Daoy (cell line): ENCODE data around the gene RILPL1. TPM values are rescaled to one million over a fixed set of nuclear protein-coding genes. Genes with fewer than 3 reads are reported as not detected.
"Not testable (repeated sequence)": the region's sequence is repeated elsewhere in the genome, so short reads cannot be mapped to it uniquely, and the experiment has no call there.

ENCODE experiments used
- DNase-seq: peaks from one replicate; pipeline ENCODE4 v3.0.0-alpha.2; 2015; ENCODE audit warnings: low read depth
- total RNA-seq: library from RNA; depleted of rRNA; stranded (reverse); fragments of >200 nt; shearing (Covaris generic); gene quantifications from 2 replicates; pipeline ENCODE4 v1.2.3, GENCODE V29; 2014

Gene RILPL1
- total RNA-seq, 1 experiment from 2014 or later = 8.1 TPM

DNA sequence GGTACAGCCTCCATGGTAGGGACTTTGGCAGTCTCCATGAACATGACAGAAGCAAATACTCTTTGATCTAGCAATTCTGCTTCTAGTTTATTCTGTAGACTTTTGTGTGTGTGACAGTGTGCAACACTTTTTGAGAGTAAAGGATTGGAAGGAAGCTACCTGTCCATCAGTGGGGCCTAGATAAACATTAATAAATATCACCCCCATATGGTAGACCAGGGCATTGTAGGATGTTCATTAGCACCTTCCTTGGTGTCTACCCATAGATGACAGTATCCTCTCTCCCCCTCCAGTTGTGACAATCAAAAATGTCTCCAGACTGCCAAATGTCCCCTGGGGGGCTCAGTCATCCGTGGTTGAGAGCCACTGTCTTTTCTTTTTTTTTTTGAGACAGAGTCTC, 64.7 kb downstream of the RILPL1 start:
- no peak for DNase-seq

DNA sequence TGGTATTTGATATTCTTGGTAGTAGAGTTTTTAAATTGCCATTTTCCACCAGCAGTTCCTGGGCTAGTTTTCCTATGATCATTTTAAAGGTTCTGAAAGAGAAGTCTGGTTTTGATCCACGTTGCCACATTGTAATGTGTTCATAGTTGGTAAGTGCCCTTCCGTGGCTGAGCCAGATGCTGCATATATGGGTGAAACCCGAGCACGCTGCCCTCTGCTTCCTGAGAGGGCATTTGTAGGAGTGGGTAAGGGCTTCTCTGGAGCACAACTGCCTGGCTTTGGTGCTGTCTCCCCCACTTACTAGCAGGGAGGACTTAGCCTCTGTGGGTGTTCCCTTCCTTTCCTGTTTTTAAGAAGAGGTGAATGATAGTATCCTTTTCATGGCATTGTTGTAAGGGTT, 68.4 kb downstream of the RILPL1 start:
- no peak for DNase-seq

DNA sequence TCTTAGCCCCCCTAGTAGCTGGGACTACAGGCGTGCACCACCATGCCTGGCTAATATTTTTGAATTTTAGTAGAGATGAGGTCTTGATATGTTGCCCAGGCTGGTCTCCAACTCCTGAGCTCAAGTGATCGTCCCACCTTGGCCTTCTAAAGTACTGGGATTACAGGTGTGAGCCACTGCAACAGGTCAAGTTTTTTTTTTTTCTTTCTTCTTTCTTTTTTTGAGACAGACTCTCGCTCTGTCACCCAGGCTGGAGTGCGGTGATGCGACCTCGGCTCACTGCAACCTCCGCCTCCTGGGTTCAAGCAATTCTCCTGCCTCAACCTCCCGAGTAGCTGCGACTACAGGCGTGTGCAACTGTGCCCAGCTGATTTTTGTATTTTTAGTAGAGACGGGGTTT, 70.3 kb downstream of the RILPL1 start:
- not testable (repeated sequence) for DNase-seq

DNA sequence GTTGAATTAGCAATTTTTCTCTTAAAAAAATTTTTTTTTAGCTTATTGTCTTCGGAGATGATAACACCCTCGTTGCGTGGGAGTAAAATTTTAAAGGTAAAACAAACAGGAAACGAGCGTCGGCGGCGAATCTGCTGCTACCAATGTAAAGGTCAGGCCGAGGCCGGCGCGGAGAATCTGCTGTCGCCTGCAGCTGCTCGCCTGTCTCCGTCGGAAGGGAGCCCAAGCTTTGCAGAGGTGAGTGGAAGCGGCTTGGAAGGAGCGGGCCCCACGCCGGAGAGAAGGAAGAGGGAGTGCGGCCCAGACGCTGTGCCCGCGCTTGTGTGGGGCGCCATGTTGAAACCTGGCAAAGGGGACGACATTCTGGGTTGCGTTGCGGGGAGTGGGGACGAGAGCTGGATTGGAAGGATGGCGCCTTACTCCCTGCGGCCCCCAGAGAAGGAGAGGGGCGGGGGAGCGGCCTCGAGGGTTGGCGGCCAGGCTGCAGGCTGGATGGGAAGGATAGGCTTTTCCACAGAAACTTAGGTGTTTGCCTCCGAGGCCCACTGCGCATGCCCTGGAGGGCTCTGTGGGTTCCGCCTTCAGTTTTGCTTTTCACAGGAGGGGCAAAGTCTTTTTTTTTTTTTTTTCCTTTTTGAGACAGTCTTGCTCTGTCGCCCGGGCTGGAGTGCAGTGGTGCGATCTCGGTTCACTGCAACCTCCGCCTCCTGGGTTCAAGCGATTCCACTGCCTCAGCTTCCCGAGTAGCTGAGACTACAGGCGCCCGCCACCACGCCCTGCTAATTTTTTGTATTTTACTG, 75.3 kb downstream of the RILPL1 start, which contains the start of gene SNRNP35:
Gene SNRNP35, plus strand, starts transcription at position 160 of the 800 bp plus-strand sequence. CDS start 7,402 bp downstream, outside the sequence.
- DNase-seq = peak; percentile 92

DNA sequence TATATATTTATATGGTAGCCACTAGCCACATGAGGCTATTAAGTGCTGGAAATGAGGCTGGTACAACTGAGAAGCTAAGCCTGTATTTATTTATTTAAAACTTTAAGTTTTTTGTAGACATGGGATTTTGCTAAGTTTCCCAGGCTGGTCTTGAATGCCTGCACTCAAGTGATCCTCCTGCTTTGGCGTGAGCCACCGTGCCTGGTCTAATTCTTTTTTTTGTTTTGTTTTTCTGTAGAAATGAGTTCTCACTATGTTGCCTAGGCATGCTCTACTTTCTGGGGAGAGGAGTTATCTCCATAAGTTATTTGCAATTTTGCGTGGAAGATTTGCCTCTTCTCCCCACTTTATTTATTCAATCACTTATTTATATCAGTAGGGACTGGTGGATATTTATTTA, 80.4 kb downstream of the RILPL1 start:
- no peak for DNase-seq

DNA sequence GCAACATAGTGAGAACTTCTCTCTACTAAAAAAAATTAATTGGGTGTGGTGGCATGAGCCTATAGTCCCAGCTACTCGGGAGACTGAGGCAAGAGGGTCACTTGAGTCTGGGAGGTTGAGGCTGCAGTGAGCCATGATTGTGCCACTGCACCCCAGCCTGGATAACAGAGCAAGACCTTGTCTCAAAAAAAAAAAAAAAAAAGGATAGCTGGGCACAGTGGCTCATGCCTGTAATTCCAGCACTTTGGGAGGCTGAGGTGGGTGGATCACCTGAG, 81.3 kb downstream of the RILPL1 start:
- DNase-seq = not testable (repeated sequence)

DNA sequence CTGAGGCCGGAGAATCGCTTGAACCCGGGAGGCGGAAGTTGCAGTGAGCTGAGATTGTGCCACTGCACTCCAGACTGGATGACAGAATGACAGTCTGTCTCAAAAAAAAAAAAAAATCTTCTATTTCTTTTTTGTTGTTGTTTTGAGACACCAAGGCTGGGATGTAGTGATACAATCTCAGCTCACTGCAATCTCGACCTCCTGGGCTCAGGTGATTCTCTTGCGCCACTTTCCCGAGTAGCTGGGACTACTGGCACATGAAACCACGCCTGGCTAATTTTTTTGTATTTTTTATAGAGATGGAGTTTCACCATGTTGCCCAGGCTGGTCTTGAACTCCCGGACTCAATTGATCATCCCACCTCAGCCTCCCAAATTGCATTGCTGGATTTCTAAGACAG, 82.9 kb downstream of the RILPL1 start:
- DNase-seq = no peak

DNA sequence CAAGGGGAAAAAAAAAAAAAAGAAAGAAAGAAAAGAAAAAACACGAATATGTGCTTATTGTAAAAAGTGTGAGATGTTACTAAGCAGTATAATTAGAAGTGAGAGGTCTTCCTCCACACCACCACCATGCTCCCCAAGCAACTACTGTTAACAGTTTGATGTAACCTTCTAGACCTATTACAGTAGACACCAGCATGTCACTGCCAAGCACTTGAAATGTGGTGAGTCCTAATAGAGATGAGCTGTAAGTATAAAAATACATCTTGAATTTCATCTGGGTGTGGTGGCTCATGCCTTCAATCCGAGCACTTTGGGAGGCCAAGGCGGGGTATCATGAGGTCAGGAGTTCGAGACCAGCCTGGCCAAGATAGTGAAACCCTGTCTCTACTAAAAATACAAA, 83.7 kb downstream of the RILPL1 start:
- DNase-seq = no peak

DNA sequence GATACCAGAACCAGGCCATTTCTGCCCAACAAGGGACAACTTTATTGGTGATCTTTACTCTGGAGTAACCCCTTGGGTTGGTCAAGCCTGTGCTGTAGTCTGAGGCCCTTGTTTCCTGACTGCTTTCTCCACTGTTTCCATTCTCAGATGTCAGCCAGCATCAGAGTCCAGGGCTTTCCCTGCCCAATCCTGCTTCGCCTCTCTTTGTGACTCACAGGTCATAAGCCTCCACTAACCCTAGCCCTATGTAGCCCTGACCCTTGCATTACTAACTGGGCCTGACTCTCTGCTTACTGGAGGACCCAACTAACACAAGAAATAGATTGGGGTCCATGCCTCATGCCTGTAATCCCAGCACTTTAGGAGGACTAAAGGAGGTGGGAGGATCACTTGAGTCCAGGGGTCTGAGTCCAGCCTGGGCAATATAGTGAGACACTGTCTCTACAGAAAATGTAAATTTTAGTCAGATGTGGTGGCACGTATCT, 84.2 kb downstream of the RILPL1 start:
- DNase-seq = no peak

DNA sequence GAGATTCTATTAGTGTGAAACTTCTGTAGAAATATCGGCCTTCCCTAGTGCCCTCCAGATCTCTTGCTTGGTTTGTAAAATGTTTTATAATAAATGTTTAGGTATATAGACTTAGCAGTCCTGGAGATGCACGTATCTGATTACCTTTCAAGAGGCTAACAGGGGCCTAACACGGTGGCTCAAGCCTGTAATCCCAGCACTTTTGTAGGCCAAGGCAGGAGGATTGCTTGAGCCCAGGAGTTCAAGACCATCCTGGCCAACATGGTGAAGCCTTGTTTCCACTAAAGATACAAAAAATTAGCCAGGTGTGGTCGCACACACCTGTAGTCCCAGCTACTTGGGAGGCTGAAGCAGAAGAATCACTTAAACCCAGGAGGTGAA, 87.2 kb downstream of the RILPL1 start:
- no peak for DNase-seq

DNA sequence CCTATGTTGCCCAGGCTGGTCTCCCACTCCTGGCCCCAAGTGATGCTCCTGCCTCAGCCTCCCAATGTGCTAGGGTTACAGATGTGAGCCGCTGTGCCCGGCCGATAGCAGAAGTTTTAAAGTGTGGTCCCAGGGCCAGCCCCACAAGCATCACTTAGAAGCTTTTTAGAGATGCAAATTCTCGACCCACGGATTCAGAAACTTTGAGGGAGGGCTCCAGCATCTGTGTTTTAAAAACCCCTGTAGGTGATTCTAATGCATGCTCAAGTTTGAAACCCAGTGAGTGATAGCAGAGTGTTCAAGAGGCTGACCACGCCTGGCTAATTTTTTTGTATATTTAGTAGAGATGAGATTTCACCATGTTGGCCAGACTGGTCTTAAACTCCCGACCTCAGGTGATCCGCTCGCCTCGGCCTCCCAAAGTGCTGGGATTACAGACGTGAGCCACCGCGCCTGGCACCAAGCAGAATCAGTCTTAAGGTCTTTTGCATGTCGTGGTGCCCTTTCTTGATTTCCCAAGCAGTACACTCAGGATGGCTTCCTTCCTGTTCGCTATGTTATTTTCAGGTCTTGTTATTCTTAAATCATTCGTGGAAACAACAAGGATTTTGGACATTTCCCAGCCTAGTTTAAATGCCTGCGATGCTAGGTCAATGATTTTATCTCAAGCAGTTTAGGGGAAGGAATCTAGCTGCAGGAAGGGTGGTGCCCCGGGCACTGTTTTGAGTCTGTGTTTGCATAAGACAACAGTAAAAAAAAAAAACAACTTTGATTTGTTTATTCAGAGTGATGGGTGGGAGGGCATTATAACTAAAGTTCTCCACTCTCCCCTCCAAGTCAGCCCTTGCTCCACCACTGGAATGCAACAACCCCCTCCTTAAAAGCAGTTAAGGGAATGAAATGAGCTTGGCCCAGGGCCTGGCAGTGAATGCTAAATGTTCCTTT, 87.9 kb downstream of the RILPL1 start:
- no peak for DNase-seq

DNA sequence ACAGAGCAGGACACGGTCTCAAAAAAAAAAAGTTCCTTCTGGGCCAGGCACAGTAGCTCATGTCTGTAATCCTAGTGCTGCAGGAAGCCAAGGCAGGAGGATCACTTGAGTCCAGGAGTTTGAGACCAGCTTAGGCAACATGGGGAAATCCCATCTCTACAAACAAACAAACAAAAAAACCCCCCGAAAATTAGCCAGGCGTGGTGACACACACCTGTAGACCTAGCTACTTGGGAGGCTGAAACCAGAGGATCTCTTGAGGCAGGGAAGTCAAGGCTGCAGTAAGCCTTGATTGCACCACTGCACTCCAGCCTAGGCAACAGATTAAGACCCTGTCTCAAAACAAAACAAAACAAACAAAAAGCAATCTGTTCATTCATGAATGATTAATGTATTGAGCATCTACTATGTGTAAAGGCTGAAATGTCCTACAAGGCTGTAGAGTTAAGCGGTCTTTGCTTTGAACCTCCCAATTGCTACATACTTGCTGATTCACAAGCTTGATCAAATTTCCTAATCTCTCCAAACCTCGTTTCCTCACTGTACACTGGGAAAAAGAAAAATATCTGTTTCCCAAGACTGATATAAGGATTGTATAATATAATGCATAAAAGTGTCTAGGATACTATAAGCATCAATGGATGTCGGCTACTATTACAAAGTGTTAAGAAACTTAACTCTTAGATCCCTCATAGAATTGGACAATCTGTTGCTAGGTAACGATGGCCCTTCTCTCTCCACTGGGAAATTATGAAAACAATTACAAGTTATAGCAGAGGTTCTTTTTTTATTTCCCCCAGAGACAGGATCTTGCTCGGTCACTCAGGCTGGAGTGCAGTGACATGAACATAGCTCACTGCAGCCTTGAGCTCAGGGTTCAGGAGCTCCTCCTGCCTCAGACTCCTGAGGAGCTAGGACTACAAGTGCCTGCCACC, 89.2 kb downstream of the RILPL1 start:
- no peak for DNase-seq

DNA sequence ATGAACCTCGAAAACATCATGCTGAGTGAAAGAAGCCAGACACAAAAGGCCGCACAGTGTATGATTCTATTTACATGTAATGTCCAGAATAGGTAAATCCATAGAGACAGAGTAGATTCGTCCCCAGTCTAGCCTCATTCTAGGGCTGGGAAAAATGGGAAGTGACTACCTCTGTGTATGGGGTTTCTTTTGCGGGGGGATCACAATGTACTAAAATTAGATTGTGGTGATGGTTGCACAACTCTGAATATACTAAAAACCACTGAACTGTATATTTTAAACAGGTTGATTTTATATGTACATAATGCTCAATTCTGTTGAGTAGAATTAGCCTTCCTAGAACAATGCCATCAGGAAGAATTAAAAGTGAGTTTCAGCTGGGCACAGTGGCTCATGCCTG, 90.7 kb downstream of the RILPL1 start:
- no peak for DNase-seq

DNA sequence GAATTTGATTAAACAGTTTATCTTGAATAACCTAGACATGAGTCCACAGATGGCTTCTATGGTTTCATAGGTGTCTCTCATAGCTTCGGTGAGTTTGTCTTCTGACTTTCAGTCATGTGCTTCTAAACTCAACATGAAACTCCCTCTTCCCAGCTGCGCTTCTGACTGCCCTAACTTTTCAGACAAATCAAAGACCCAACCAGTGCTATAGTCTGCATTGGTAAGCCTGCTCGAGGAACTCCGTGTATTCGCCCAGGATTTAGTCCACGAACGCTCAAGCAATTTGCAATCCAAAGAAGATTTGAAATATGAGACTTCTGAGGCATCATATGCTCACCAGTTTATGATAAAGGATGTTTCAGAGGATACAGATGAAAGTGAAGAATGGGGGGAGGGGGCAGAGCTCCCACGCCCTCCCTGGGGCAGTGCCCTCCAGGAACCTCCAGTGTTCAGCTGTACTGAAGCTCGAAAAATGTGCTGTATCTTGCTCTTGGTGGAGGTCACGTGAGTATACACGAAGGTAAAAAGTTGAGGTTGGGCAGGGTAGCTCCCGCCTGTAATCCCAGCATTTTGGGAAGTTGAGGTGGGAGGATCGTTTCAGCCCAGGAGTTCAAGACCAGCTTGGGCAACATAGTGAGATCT, 91.9 kb downstream of the RILPL1 start:
- DNase-seq = no peak

DNA sequence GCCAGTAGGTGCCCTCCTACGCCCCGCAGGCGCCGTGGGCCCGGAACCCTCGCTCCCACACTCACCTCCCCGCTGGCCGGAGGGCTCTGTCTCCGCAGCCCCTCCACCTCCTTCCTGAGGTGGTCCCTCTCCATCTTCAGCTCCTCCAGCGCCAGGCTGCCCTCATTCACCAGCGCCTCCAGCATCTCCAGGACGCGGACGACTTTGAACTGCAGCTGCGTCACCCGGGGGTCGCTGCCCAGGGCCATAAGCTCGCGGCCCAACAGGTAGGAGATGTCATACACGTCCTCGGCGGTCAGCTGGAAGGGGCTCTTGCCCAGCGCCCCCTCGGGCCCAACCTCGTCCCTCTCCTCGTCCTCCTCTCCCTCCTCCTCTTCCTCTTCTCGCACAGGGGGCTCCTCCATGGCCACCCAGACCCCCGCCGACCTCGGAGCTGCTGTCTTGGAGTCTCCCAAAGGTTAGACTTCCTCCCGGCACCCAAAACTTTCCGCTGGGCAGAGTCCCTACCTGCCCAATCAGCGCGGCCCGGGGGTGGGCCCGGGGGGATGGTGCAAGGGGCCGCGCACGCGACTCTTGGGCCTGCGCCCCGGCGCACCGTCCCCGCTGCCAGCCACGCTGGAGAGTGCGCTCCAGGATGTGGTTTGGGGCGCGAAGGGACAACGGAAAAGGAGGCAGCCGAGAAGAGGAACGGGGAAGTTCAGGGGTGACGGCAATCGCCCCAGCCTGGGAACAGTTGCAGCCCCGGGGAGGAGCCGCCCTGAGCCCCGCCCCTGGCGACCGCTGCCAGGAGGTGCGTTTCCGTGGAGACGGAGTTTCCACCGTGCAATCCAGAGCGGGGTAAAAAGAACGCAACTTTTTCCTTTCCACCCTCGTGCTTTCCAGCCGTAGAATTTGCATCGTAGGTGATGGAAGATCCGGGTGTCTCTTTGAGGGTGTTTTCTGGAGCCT, 97.2 kb downstream of the RILPL1 start, which contains the start of gene RILPL2:
Gene RILPL2, minus strand, starts transcription at position 668 of the 948 bp plus-strand sequence. Its CDS starts 264 bp downstream, at position 404.
- DNase-seq = peak; percentile 89

DNA sequence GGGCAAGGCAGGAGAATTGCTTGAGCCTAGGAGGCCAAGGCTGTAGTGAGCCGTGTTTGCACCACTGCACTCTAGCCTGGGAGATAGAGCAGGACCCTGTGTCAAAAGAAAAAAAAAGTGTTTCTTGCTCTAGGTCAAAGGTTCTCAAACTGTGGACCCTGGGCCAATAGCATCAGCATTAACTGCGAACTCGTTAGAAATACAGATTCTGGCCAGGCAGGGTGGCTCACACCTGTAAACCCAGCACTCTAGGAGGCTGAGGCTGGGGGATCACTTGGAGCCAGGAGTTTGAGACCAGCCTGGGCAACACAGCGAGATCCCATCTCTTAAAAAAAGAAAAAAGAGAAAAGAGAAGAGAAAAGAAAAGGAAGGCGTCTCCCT, 97.9 kb downstream of the RILPL1 start:
- DNase-seq = no peak

DNA sequence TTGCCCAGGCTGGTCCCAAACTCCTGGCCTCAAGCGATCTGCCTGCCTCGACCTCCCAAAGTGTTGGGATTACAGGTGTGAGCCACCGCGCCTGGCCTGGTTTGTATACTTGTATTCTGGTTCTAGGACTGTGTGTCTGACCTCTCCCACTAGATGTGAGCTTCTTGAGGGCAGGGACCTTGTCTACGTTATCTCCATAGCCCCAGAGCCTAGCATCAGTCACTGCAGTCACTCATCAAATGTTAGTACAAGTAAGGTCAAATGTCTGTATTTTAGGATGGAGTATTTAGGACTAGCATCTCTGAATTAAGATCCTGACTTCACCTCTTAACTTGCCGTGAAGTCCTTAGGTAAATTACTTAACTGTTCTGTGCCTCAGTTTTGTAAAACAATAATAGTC, 99.9 kb downstream of the RILPL1 start:
- no peak for DNase-seq

DNA sequence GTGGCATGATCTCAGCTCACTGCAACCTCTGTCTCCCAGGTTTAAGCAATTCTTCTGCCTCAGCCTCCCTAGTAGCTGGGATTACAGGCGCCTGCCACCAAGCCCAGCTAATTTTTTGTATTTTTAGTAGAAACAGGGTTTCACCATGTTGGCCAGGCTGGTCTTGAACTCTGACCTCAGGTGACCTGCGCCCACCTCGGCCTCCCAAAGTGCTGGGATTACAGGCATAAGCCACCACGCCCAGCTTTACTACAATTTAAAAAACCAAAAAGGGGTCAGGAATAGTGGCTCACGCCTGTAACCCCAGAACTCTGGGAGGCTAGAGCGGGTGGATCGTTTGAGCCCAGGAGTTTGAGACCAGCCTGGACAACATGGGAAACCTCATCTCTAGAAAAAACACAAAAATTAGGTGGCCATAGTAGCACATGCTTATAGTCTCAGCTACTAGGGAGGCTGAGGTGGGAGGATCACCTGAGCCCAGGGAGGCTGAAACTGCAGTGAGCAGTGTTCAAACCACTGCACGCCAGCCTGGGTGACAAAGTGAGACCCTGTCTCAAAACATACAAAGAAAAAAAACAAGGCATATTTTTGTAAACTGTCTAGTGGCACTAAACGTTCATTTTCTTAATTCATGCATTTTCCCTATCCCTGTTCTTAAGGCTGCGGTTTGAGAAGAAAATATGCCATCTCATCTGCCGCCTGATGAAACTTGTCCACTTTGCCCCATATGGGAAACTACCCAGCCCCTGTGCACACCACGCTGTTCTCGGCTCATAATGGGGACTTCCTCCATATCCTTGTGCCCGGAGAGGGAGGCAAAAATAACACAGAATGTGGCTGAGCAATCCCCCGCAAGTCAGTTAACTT, 101.3 kb downstream of the RILPL1 start:
- peak; percentile 23 for DNase-seq

DNA sequence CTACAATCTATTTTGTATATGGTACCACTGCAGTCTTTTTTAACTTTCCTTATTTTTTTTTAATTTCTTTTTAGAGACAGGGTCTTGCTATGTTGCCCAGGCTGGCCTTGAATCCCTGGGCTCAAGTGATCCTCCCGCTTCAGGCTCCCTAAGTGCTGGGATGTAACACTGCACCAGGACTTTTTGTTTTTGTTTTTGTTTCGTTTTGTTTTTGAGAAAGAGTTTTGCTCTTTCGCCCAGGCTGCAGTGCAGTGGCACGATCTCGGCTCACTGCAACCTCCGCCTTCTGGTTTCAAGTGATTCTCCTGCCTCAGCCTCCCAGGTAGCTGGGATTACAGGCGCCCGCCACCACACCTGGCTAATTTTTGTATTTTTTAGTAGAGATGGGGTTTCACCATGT, 104.4 kb downstream of the RILPL1 start:
- not testable (repeated sequence) for DNase-seq
